GM19395 (cell line): ENCODE results near the gene TEF.

Source experiments
- ATAC-seq: cut with Tn5 transposase; IDR thresholded peaks from one replicate; pipeline ENCODE4 v1.9.1; 2021; ENCODE audit warnings: mild to moderate bottlenecking, moderate library complexity; ENCODE audit not compliant: unreplicated experiment

The TEF gene

DNA sequence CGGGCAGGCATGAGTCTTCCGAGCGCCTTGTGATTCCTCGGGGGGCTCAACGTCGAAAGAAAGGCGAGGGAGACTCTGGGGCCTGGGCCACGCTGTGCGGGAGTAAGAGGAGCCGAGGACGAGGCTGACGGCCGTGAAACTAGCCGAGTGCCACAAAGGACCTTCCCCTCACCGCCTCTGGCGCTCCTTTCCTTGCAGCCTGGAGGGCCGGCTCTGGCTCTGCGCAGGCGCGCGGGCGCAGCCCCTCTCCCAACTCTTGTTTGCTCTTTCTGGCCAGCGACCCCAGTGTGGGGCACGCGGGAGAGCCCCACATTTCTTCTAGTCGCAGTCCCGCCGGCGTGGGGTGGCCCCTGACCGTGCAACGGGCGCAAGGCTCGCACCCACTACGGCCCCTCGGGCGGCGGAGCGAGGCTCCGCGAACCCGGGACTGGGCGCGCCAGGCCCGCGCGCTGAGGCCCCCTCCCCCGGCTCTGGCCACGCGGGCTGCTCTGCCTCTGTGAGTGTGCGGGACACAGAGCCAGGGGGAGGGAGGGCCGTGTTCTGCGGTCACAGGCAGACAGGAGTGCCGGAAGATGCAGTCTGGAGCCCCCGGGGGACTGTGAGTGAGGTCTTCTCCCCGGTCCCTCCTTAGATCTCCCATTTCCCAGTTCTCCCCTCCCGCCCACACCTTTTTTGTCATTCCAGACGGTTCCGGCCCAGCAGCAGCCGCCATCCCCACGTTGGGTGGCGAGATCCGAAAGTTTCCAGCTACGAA lies 65.9 kb downstream of the TEF start:
- no peak for ATAC-seq

DNA sequence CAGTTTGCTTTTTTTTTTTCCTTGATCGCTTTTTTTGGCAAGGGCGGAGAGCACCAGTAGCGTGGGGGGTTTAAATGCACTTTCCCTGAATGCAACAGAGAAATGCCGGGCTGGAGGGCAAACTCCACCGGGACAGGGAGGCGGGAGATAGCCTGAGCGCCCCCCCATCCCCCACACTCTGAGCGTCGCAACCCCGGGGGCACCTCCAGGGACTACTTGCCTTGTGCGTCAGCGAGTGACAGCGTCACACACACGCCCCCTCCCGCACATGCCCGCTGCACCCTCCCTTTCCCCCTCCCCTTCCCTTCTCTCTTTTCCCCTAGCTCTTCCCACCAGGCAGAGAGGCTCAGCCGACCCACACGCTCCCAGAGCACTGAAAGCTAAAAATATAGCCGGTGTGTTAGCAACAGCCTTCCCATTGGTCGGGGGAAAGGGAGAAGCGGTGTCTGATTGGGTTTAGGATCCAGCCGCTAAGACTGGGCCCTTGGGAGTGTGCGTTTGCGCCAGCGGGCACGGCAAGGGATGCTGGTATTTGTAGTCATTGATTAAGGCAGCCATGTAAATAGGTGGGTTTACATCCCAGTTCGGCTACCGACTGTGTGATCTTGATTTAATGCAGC lies 66.6 kb downstream of the TEF start:
- peak; percentile 59 for ATAC-seq
